MM.1S (cell line): ENCODE data around the gene UBL4B.

ENCODE experiments used
- DNase-seq: peaks from one replicate; pipeline ENCODE4 v3.0.0-alpha.2; 2015
- H2AFZ ChIP-seq: fragments of 300-600 bp; sonication (generic); 2 replicates; pipeline ENCODE4 v1.6.0; 2016; ENCODE audit warnings: antibody characterized with exemption, low read length
- H3F3A ChIP-seq: fragments of 300-600 bp; sonication (generic); 2 replicates; pipeline ENCODE4 v1.6.1; 2016; ENCODE audit warnings: mild to moderate bottlenecking, antibody characterized with exemption, low read length, moderate library complexity, mixed read lengths; ENCODE audit not compliant: insufficient read depth
- H3K27ac ChIP-seq: fragments of 300-600 bp; sonication (generic); 2 replicates; pipeline ENCODE4 v1.5.1; 2016; ENCODE audit warnings: mild to moderate bottlenecking, low read length
- H3K27me3 ChIP-seq: fragments of 300-600 bp; sonication (generic); replicated peaks from 2 replicates; pipeline ENCODE4 v1.6.0; 2016; ENCODE audit warnings: low read length; ENCODE audit not compliant: insufficient read depth
- H3K36me3 ChIP-seq: fragments of 300-600 bp; sonication (generic); replicated peaks from 2 replicates; pipeline ENCODE4 v1.6.1; 2016; ENCODE audit warnings: mild to moderate bottlenecking, low read length, mixed read lengths; ENCODE audit not compliant: insufficient read depth
- H3K4me1 ChIP-seq: fragments of 300-600 bp; sonication (generic); 2 replicates; pipeline ENCODE4 v1.6.1; 2016; ENCODE audit warnings: low read length, mixed read lengths
- H3K4me2 ChIP-seq: fragments of 300-600 bp; sonication (generic); 2 replicates; pipeline ENCODE4 v1.6.0; 2016; ENCODE audit warnings: low read depth, low read length
- H3K4me3 ChIP-seq: fragments of 300-600 bp; sonication (generic); 2 replicates; pipeline ENCODE4 v1.5.1; 2016; ENCODE audit warnings: low read length, mixed read lengths
- H3K79me2 ChIP-seq: fragments of 300-600 bp; sonication (generic); 2 replicates; pipeline ENCODE4 v1.6.1; 2016; ENCODE audit warnings: mixed run types, low read length, mixed read lengths
- H3K9ac ChIP-seq: fragments of 300-600 bp; sonication (generic); 2 replicates; pipeline ENCODE4 v1.6.1; 2016; ENCODE audit warnings: low read length, mixed read lengths
- H3K9me2 ChIP-seq: fragments of 300-600 bp; sonication (generic); replicated peaks from 2 replicates; pipeline ENCODE4 v1.6.1; 2016; ENCODE audit warnings: mild to moderate bottlenecking, low read length, mixed read lengths; ENCODE audit not compliant: insufficient read depth
- H3K9me3 ChIP-seq: fragments of 300-600 bp; sonication (generic); replicated peaks from 2 replicates; pipeline ENCODE4 v1.6.1; 2016; ENCODE audit warnings: mild to moderate bottlenecking, low read length, mixed read lengths; ENCODE audit not compliant: insufficient read depth
- H4K20me1 ChIP-seq: fragments of 300-600 bp; sonication (generic); 2 replicates; pipeline ENCODE4 v1.6.1; 2016; ENCODE audit warnings: mild to moderate bottlenecking, low read length, moderate library complexity, mixed read lengths; ENCODE audit not compliant: insufficient read depth
- CTCF ChIP-seq: fragments of 300-600 bp; sonication (generic); IDR thresholded peaks from 2 replicates; pipeline ENCODE4 v1.5.1; 2016; ENCODE audit warnings: antibody characterized with exemption, low read length, mixed read lengths
- EZH2 ChIP-seq: fragments of 300-600 bp; sonication (generic); optimal IDR thresholded peaks from 2 replicates; pipeline ENCODE3; 2017; ENCODE audit warnings: low read depth, mild to moderate bottlenecking, antibody characterized with exemption, low read length, mixed read lengths
- EZH2phosphoT487 ChIP-seq: fragments of 300-600 bp; sonication (generic); IDR thresholded peaks from 2 replicates; pipeline ENCODE4 v1.6.1; 2018; ENCODE audit warnings: antibody characterized with exemption, low read length

Gene UBL4B

GRCh38 chr1:110111081-110111480, 1.2 kb upstream of the UBL4B start:
- Histone ChIP-seq H4K20me1 (no peaks in the 10 kb centered on the region), H3K4me2 (no peak overlapping the region), H3K27me3 (no peaks in the 10 kb centered on the region), H3K9ac (no peak overlapping the region), H3K9me3 (no peaks in the 10 kb centered on the region), H2AFZ (no peak overlapping the region), H3K79me2 (no peaks in the 10 kb centered on the region), H3K36me3 (no peaks in the 10 kb centered on the region), H3K27ac (no peak overlapping the region), H3K4me3 (no peak overlapping the region), H3K9me2 (no peaks in the 10 kb centered on the region), H3K4me1 (no peaks in the 10 kb centered on the region), H3F3A (no peaks in the 10 kb centered on the region)
- TF ChIP-seq CTCF (no peak), EZH2phosphoT487 (no peak), EZH2 (no peak)
- DNase-seq = no peak

- no peaks in the 10 kb centered on the region for H3K4me1 ChIP-seq
- H3K9ac ChIP-seq = no peak overlapping the region
- H2AFZ ChIP-seq = no peak overlapping the region
- no peaks in the 10 kb centered on the region for H4K20me1 ChIP-seq
- no peak overlapping the region for H3K4me3 ChIP-seq
- H3K4me2 ChIP-seq = no peak overlapping the region
- H3K79me2 ChIP-seq = no peaks in the 10 kb centered on the region
- H3K36me3 ChIP-seq = no peaks in the 10 kb centered on the region
- H3K27me3 ChIP-seq = no peaks in the 10 kb centered on the region
- no peaks in the 10 kb centered on the region for H3F3A ChIP-seq
- H3K27ac ChIP-seq = no peak overlapping the region
- TF ChIP-seq EZH2 = no peak
- TF ChIP-seq EZH2phosphoT487 = no peak
- TF ChIP-seq CTCF = no peak
- no peaks in the 10 kb centered on the region for H3K9me2 ChIP-seq
- no peak for DNase-seq
- H3K9me3 ChIP-seq = no peaks in the 10 kb centered on the region
Measured at GRCh38 chr1:110112656-110113055, 413 bp downstream of the UBL4B start.

- Histone ChIP-seq H3K27ac (no peak overlapping the region), H3K9me2 (no peaks in the 10 kb centered on the region), H3K4me1 (no peaks in the 10 kb centered on the region), H3K27me3 (no peaks in the 10 kb centered on the region), H3K4me2 (no peak overlapping the region), H3F3A (no peaks in the 10 kb centered on the region), H4K20me1 (no peaks in the 10 kb centered on the region), H3K9ac (no peak overlapping the region), H3K79me2 (no peaks in the 10 kb centered on the region), H3K4me3 (no peak overlapping the region), H3K9me3 (no peaks in the 10 kb centered on the region), H3K36me3 (no peaks in the 10 kb centered on the region), H2AFZ (no peak overlapping the region)
- TF ChIP-seq EZH2phosphoT487 (no peak), CTCF (no peak), EZH2 (no peak)
- DNase-seq = no peak
Measured at GRCh38 chr1:110113551-110113950, 1.3 kb downstream of the UBL4B start.
